Effector CD8-positive, alpha-beta T cell (primary cell): Measurements from ENCODE around the gene SEZ6L2.
"Not testable (repeated sequence)": the region's sequence is repeated elsewhere in the genome, so short reads cannot be mapped to it uniquely, and the experiment has no call there.

ENCODE experiments used
- DNase-seq: peaks from one replicate; lab custom pipeline; 2025; lab: John Stamatoyannopoulos, UW
- total RNA-seq, 4 experiments: gene quantifications; one replicate each; lab custom pipeline; 2026; lab: John Stamatoyannopoulos, UW

Gene SEZ6L2
- total RNA-seq = 0 to 0.27 (median 0.21) reads per million in 4 experiments

DNA sequence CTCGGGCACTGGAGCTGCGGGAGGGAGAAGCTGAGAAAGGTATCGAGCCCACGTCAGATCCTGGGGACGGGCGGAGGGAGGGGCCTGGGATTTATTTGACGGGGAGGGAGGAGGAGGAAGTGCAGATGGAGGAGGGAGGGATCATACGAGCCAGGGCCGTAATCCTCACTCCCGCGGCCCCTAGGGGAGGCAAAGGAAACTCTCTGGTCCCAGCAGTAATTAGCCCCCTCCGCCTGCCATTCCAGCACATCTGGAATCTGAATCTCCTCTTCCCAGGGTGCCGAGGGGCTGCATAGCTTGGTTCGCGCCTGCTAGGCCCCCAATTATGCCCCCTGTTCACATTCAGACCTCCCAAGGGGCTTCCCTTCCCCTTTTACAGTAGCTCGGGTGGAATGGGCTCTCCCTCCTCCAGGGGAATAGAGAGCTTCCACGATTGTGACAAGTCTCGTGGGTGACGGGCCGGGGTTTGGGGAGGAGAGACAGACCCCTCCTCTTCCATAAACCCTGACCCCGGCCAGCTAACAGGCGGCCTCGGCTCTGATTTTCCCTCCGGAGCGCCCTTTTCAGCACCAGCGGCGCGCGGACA is at the start of gene SEZ6L2:
Gene SEZ6L2 (minus strand): TSS at position 35 of the 586 bp plus-strand sequence. CDS start 531 bp downstream, outside the sequence.
- no peak for DNase-seq

DNA sequence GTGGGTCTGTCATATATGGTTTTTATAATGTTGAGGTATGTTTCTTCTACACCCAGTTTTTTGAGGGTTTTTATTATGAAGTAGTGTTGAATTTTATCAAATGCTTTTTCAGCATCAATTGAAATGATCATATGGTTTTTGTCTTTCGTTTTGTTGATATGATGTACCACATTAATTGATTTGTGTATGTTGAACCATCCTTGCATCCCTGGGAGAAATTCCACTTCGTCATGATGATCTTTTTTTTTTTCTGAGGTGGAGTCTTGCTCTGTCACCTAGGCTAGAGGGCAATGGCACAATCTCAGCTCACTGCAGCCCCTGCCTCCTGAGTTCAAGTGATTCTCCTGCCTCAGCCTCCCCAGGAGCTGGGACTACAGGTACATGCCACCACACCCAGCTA is 48.5 kb upstream of the SEZ6L2 start:
- DNase-seq = no peak

DNA sequence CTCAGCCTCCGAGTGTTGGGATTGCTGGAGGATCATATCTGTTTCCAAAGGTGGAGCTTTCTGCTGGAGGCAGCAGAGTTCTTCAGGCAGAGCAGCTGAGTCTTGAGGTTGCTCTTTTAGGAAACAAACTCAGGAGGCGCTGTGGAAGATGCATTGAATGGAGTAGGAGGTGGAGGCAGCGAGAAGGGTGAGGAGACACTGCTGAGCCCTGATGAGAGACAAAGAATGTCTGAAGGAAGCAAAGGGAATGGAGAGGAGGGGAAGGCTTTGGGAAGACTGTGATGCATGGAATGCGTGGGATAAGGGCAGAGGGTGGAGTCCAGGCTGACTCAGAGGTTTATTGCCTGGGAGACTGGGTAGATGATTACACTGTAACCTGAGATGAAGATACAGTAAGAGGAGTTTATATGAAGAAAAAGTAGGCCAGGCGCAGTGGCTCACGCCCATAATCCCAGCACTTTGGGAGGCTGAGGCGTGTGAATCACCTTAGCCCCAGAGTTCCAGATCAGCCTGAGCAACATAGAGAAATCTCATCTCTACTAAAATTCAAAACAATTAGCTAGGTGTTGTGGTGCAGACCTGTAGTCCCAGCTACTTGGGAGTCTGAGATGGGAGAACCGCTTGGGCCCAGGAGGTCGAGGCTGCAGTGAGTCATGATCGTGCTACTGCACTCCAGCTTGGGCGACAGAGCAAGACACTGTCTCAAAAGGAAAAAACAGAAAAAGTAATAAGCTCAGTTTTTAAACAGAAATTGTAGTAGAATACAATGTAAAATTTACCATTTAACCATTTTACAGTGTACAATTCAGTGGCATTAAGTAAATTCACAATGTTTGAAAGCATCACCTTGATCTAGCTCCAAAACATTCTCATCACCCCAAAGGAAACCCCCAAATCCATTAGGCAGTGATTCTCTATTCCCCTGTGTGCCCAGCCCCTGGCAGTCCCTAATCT is 44.8 kb upstream of the SEZ6L2 start:
- DNase-seq = no peak

DNA sequence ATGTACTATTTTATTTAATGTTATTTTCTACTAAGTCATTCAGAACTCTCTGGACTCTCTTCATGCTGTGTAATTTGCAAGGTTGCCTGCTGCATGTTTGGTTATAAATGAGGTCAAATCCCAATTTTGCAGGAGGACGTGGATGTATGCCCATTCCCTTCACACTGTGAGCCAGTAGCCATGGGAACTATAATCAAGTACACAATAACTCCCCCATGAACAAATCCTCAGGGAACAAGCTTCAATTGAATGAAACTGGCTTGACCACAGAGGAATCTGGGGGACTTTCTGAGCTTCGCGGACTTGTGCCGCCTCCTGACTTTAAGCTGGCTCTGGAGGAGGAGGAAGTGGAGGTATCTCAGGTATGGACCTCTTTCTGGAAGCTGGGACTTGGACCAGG is 41.3 kb upstream of the SEZ6L2 start:
- DNase-seq = no peak

DNA sequence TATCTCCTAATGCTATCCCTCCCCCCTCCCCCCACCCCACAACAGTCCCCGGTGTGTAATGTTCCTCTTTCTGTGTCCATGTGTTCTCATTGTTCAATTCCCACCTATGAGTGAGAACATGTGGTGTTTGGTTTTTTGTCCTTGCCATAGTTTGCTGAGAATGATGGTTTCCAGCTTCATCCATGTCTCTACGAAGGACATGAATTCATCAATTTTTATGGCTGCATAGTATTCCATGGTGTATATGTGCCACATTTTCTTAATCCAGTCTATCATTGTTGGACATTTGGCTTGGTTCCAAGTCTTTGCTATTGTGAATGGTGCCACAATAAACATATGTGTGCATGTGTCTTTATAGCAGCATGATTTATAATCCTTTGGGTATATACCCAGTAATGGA is 32.4 kb upstream of the SEZ6L2 start:
- not testable (repeated sequence) for DNase-seq

DNA sequence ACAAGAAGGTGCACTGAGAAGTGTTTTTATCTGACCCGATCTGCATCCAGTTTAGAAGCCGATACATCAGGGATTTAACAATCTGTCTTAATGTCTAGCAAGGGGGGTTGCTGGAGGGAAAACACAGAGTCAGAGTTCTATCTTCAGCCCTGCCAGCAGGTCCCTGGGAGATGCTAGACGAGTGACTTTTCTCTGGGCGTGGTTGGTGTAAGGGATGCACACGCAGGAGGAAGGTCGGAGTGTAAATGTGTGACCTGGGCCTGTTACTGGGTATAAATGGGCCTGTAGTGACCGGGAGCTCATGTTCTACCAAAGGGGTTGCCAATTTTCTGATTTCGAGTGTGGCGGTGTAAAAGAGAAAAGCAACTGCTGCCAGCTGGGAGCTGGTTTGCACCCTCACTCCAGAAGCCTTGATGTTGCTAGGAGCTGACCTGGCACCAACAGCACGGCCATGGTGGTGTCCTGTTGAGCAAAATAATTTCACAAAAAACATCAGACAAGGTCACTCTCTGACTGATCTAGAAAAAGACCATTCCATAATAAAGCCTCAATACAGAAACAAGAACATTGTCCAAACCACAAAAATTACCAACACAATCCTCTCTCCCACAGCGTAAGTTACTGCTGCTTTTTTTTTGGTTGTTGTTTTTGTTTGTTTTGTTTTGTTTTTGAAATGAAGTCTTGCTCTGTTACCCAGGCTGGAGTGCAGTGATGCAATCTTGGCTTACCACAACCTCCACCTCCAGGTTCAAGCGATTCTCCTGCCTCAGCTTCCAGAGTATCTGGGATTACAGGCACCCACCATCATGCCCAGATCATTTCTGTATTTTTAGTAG is 27.9 kb upstream of the SEZ6L2 start:
- DNase-seq = no peak

DNA sequence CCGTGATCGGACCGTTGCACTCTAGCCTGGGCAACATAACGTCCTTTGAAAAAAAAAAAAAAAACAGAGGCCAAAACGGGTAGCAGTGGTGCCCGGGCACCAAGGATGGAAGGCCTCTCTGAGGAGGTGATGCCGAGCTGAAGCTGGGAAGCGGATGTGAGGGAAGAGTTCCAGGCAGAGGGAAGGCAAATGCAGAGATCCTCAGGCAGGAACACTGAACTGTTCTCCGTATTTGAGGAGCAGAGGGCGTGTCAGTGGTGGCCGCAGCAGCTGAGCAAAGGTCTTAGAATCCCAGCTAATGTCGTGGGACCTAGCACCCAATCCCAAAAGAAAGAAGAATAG is 27.3 kb upstream of the SEZ6L2 start:
- no peak for DNase-seq

DNA sequence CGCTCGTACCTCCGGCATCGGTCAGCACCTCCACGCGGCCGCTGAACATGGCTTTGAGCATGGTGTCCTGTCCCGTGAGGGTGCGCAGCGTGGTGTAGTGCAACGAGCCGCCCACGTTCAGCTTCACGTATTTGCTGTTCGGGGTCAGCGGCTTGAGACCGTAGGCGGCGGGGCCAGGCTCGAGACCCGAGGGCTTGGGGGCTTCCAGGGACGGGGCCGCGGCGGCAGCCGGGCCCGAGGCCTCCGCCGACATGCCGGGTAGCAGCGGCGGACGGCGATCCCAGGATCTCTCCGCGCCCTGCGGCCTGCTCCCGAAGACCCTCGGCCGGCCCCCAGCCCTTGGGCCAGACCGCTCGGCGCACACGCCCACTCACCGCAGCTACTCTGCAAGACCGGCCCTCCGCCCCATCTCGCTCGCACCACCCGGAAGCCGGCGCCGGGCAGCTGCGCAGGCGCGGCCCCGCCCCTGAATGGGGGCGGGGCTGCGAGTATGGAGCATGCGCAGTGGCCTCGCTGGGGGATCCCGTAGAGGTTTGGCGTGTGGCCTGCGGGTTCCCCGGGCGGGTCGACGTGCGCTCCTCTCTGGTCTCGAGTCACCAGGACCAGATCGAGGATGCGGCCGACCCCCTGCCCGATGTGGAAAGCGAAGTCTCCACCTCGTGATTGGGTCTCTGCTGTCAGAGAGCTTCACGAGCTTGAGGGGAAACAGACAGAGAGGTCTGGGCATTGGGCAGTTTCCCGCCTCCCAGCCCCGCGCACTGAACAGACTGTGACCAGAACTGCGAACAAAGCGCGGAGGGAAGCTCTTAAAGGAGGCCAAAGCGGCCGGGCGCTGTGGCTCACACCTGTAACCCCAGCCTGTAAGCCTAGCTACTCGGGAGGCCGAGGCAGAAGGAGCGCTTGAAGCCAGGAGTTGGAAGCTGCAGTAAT is 26.7 kb upstream of the SEZ6L2 start, which contains the start of gene KCTD13:
Gene KCTD13 (minus strand): TSS at position 446 of the 930 bp plus-strand sequence. CDS start 193 bp downstream, at position 253.
- DNase-seq = peak; percentile 86

DNA sequence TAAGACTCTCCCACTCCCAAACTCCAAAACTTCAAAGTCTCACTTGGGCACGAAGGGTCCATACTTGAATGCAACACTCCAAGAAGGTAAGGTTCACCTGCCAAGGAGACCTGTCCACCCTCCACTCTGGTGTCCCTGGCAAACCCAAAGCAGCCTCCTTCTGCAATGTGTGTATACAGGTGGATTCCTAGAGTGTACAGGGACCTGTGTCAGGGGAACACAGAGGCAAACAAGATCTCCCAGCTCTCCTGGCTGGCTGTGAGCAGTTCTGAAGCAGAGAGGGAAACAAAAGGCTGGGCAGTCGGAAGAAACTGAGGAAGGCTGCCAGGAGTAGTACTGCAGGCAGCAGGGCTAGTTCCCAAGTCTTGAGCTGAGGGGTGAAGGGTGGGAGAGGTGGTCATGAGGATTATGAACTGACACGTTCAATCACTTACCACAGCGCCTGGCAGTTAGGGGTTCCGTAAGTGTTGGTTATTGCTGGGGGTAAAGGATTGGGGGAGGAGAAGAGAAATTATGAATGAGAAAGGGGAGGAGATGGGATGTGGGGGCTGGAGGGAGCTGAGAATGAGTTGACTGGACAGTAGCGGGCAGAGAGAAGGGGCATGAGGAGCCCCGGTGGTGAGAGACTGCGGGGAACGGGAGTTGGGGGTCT is 25.9 kb upstream of the SEZ6L2 start:
- DNase-seq = no peak

DNA sequence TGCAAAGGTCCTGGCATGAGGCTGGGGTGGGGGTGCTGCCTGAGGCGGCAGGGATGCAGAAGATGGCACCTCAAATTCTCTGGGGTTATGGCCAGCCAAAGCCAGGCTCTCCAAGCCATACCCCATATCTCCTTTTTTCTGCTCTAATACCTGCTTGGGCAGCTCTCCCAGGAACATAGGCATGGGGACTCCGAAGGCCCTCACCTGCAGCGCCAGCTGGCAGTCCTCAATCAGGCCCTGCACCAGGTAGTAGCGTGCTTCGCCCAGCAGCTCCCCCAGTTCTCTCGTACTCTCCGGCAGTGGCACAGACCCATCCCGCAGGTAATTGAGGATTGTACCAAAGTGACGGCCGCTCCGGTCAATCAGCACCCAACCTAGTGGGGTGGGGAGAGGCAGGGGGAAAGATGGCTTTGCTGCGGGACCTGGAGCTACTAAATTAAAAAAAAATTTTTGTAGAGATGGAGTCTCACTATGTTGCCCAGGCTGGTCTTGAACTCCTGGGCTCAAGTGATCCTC is 23.7 kb upstream of the SEZ6L2 start:
- DNase-seq = no peak

DNA sequence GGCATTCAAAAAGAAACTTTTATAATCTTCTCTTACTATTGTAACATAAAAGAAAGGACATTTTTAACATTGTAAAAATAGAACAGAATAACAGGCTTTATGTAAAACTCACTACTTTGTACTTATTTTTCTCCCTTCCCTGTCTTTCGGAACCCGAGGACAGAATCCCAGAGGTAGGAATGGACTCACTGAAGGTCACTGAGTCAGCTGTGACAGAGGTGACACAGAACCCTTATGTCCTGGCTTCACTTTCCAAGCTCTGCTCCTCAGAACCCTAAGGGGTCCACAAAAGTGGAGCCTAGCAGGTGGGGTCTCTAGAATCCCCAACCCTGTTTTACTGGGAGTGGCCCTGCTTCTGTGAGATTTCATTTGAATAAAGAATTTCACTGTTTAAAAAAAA is 23.0 kb upstream of the SEZ6L2 start:
- no peak for DNase-seq

DNA sequence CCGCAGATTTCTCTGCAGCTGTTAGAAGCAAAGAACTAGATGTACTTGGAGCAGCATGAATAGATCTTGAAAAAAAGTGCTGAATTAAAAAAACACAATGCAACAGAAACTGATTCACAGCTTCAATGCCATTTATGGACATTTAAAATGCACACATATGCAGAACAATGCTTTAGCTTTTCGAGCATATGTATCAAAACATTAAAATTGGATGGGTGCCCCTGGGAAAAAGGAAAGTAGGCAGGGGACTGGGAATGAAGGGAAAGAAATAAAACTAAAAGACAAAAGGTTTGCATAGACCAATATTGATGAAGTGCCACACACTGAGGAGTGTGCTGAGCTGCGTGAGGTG is 21.7 kb upstream of the SEZ6L2 start:
- DNase-seq = no peak

DNA sequence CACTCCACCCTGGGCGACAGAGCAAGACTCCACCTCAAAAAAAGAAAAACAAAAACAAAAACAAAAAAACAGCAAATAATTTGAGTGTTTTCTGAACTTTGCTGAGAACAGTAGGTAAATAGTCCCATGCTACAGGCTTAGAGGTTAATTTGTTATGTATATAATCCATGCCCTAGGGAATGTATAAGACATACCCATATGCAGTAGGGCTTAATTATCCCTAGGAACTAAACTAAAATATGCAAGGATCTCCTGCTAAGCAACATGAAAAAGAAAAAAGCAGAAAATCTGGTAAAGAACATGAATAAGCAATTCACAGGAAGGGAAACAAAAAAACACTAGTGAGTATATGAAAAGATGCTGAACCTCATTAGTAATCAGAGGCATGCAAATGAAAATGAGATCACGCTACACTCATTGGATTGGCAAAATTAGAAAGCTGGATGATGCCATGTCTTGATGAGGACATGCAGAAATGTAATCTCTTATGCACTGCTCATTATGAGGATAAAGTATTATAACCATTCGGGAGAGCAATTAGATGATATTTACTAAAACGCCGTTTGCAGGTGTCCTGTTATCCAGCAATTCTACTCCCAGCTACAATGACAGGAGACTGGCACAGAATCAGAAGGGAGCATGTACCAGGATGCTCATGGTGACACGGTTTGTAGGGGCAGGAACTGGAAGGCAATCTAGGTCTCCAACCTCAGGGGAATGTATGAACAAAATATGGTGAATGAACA is 21.1 kb upstream of the SEZ6L2 start:
- no peak for DNase-seq

DNA sequence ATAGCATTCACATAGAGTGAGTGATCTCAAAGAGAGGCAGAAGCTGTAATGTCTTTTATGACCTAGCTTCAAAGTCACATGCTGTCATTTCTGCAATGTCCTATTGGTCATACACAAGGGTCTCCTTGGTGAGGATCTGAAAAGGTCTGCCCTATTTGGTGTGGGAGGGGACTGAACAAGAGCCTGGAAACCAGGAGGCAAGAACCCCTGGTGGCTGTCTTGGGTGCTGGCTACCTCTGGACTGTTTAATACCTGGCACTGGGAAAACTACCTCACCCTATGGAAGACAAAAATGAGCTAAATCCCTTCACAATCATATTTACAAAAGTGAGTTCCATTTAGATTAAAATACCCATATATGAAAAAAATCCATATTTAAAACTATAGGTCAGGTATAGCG is 17.6 kb upstream of the SEZ6L2 start:
- no peak for DNase-seq

DNA sequence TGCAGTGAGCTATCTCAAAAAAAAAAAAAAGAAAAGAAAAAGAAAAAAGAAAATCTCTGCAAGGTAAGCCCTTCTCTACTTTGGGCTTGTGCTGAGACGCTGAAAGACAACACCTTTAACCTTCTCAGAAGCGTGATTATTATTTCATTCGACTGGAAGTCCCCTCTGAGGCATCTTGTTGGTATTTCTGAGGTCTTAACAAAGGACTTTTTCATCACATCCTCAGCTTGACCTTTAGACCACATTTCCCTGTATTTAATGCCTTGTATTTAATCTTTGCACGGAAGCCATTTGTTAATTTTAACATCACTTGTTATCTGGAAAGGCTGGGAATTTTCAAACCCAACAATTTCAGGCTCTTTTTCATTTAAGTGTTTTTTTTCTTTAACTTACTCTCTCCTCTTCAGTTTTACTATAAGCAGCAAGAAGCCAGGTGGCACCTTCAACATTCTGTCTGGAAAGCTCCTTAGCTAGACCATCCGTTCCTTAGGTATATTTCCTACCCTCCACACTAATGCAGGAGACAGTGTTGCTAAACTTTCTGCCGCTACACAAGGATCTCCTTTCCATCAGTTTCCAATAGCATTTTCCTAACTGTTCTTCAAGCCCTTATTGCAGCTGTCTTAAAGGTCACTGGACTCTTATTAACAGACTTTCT is 16.4 kb upstream of the SEZ6L2 start:
- DNase-seq = no peak

DNA sequence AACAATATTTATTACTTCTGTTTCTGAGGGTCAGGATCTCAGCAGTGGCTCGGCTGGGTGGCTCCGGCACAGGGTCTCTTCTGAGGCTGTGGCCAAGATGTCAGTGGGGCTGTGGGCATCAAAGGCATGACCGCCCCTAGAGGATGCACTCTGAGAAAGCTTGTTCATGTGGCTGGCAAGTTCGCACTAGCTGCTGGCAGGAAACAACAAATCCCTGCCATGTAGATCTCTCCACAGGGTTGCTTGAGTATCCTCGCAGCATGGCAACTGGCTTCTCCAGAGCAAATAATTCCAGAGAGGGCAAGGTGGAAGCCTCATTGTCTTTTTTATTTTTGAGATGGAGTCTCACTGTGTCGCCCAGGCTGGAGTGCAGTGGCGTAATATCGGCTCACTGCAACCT is 14.2 kb upstream of the SEZ6L2 start:
- DNase-seq = no peak

DNA sequence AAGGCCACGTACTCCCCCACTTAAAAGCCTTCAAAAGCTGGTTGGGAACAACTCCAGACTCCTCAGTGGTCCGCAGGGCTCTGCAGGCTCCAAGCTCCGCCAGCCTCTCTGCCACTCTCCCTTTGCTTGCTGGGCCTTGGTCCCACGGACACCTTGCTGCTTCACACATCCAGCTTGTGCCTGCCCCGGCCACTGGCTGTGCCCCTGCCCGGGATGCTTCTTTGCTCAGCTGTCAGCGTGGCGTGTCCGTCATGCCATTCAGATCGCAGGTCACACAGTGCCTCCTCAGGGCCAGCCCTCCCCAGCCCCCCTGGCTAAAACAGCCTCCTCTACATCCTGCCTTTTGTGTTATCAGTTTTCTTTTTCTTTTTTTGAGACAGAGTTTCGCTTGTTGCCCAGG is 12.7 kb upstream of the SEZ6L2 start:
- no peak for DNase-seq

DNA sequence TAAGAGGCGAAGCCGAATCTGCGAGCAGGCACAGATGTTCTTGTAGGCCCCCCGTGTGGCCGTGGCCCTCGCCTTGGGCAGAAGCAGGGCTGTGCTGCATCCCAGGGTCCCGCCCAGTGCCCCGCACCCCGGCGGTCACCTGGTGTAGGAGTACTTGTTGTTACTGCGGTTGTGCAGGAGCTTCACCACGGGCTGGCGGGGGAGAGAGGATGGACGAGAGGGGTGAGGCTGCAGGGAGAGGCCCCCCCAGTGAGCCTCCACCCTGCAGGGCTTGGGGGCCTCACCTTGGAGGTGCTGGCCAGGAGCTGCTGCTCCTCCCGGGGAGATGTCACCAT is 12.3 kb upstream of the SEZ6L2 start:
- no peak for DNase-seq
